ENCODE data around the gene DNAJC18.

DNA sequence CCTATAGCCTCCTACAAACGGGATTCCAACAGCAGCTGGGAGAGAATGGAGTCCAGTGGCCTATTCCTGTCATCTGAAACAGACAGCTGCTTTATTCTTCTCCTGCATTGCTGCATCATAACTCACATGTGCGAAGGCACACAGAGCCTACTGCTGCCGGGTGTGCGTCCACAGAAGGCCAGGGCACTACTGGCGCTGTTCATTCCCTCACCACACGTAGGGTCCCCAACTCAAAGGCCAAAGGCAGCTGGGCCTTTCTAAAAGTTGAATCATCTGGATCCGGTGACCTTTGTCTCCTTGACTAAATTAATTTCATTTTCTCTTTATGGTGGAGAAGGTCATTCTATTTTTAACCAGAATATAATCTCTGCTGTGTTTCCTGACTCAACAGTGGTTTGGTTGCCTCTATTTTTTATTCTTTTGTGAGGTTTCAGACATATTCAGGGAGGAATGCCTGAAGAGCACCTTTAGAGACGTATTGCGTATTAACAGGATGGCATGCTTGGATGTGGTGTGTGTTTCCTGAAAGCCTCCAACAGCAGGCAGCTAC lies 24.7 kb downstream of the DNAJC18 start:
- TF ChIP-seq, protein P1, sequence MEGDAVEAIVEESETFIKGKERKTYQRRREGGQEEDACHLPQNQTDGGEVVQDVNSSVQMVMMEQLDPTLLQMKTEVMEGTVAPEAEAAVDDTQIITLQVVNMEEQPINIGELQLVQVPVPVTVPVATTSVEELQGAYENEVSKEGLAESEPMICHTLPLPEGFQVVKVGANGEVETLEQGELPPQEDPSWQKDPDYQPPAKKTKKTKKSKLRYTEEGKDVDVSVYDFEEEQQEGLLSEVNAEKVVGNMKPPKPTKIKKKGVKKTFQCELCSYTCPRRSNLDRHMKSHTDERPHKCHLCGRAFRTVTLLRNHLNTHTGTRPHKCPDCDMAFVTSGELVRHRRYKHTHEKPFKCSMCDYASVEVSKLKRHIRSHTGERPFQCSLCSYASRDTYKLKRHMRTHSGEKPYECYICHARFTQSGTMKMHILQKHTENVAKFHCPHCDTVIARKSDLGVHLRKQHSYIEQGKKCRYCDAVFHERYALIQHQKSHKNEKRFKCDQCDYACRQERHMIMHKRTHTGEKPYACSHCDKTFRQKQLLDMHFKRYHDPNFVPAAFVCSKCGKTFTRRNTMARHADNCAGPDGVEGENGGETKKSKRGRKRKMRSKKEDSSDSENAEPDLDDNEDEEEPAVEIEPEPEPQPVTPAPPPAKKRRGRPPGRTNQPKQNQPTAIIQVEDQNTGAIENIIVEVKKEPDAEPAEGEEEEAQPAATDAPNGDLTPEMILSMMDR (IDR thresholded peaks at IDR 0.05; ENCODE audit: poor library complexity) = no peak
- no peak for TF ChIP-seq EZH2 (IDR thresholded peaks at IDR 0.05; ENCODE audit: borderline replicate concordance)

Data from hepatocyte (in vitro differentiated cells).